ENCODE data around the gene RPTOR.

RPTOR gene

DNA sequence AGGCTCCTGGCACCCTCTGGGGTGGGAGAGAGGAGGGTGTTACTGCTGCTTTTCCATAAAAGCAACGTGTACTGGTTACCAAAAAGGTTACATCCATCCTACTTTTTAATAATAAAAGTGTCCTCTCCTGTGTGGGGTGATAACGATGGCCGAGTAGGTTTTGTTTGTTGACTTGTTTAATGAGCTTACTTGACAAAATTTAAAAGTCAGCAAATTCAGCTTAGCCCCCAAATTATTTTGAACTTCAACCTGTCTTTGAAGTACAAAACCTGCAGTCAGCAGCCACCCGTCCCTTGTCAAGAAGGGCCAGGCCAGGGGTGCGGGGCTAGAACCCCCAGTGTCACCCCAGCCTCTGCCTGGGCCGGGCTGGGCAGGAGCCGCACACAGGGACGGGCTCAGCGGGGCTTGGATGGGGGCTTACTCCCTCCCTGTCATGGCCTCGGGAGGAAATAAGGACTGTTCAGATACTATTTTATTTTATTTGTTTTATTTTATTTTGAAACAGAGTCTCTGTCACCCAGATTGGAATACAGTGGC, 343.1 kb downstream of the RPTOR start:
- peak; percentile 16 for DNase-seq

DNA sequence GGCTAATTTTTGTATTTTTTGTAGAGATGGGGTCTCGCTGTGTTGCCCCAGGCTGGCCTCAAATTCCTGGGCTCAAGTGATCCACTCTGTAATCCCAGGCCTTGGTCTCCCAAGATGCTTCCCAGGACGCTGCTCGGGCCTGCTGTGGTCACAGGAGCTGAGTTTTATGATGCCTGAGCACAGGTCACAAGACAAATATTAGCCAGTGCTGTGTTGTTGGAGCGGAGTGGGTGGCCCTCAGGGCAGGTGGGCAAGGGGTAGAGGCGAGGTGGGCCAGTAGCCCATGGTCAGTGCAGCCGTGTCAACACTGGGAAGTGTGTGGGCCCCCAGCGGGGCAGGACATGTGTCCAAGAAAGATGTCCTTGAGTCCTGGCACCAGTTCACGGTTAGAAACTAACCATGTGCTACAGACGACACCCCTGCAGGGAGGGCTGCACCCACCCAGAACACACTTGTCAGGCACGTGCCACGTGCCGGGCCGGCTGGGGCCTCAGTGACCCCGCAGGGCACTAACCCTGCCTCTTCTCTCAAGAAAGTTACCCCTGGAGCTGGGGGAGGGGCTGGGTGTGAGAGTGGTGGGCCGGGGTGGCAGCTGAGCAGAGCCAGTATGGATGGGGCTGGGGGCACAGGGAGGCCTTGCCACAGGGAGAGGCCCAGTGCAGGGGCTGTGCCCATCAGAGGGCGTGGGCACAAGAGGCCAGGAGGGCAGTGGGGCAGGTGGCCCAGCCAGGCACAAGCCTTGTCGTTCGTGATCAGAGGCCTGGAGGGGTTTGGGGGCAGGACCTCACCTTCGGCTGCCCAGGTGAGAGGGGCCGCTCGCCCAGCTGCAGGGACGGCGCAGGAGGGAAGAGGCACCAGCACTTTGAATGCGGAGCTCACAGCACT, 343.9 kb downstream of the RPTOR start:
- DNase-seq = peak; percentile 32

DNA sequence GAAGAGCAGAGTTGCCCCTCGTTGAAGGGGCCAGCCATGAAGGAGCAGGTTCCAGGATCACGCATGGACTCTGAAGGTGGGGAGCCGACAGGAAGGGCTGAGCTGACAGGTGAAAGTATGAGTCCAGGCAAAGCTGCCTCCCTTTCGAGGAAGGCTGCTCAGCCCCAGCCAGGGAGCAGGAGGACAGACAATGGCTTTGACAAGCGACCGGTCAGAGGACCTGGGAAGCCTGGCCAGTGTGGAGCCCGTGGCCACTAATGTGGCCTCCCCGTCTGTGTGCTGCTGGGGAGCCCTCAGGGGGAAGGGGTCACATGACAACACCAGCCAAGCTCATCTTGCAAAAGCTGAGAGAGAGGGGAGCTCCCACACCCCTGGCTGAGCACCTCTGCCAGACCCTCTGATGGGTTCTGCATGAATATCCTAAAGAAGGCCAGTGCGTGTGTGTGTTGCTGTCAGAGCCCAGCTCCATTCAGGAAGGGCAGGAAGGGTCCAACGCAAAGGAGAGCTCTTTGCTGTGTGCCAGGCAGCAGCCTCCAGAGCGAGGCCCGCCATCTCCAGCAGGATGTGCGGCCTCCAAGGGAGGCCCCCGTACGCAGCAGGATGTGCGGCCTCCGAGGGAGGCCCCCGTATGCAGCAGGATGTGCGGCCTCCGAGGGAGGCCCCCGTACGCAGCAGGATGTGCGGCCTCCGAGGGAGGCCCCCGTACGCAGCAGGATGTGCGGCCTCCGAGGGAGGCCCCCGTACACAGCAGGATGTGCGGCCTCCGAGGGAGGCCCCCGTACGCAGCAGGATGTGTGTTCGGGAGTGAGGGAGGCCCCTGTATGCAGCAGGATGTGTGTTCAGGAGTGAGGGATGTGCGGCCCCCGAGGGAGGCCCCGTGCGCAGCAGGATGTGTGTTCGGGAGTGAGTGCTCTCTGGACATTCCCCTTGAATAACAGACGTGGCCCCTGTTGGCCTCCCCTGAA, 344.9 kb downstream of the RPTOR start:
- no peak for DNase-seq

DNA sequence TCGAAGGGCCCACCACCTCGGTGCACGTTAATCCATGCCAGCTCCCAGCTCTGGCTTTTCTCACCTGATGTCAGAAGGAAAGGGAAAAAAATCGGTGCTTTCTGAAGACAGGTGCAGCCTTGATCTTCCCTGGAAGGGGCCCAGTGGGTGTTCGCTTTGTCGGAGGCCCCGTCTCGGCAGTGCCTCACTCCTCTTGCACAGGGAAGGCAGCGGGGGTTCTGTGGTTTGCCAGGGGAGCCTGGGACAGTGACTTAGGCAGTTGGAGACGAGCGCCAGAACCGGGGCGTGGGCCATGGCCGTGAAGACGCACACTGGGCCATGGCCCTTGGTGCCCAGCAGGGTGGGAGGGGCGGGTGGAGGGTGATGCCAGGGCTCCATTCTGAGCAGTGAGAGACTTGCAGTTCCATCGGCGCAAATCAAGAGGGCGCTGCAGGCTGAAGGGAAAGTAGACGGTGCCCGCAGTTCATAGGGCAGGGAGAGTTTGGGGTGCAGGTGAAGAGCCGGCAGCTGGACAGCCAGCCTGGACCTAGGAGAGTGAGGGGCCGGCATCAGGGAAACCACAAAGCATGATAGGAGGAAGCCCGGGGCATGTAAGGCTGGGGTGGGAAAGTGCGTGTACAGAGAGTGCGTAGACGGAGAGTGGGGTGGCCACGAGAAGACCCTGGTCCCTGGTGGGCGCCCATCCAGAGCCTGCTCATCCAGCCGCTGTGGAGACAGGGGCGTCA, 345.7 kb downstream of the RPTOR start:
- DNase-seq = no peak

DNA sequence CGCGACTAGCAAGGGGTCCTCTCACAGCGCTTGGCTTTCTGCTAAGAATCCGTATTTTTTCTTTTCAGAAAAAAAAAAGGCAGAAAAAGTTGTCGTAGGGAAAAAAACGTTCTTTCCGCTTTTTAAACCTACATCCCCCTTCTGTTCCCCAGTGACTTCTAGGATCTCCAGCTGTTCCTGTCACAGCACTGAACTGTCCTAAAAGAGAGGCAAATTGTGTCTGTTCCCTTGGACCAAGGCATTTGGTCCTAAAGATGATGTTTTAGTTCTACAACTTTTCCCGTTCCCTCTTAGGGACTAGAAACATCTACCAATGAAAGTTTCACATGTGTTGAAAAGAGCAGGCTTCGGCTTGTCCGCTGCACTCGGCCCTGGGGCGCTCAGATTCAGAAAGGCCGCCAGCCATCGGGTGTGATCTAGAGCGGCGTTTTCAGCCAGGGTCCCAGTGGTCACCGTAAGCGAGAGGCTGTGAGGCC, 346.3 kb downstream of the RPTOR start:
- DNase-seq = no peak

DNA sequence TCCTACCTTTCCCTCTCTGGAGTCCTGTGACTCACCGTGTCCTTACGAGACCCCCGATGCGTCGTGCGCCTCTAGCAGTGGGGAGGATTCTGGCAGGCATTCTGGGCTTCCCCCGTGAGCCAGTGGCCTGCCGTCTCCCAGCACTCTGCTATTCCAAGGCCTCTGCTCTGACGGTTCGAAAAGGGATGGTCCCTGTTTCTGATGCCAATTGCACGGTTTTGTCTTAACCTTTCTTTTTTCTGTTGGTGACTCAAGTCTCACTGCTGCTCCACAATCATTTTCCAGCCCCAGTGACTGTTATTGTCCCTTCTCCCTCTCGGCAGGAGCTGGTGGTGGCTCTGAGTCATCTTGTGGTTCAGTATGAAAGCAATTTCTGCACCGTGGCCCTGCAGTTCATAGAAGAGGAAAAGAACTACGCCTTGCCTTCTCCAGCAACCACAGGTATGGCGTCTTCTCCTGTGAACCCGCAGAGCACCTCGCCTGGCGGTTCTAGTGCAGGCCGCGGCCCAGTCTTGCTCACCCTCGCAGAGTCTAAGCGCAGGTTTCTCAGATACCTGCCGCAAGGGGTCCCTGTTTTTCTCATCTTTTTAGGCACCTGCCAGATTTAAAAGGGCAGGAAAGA, 346.9 kb downstream of the RPTOR start:
- peak; percentile 72 for DNase-seq

DNA sequence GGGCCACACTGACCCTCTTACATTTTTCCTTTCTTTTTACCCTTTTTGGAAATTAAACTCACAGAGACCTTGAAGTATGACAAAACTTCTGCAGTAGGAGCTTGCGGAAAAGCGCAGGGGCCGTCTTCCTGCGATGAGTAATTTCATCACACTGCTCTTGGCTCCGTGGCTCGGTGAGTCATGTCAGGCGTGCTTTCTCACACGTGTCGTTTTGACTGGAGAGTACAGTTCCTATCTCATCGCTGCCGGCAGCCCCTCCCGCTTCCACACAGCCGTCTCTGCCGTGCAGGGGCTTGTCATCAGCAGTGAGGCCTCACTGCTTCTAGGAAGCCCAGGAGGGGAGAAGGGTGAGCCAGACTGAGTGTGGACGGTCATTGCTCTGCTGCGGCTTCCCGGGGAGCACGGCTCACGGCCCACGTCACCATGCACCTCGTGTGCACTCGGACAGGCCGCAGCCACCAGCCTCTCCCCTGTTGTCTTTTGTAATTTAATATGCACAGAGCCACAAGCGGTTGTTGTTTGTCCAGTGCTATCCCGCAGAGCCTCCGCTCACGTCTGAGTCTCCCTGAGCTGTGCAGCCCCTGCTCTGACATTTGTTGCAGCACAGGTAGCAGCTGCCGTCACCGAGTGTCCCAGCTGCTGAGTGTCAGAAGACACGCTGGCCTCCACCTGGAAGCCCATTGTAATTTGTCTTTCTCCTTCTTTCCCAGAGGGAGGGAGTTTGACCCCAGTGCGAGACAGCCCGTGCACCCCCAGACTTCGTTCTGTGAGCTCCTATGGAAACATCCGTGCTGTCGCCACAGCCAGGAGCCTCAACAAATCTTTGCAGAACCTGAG, 347.6 kb downstream of the RPTOR start:
- peak; percentile 76 for DNase-seq

DNA sequence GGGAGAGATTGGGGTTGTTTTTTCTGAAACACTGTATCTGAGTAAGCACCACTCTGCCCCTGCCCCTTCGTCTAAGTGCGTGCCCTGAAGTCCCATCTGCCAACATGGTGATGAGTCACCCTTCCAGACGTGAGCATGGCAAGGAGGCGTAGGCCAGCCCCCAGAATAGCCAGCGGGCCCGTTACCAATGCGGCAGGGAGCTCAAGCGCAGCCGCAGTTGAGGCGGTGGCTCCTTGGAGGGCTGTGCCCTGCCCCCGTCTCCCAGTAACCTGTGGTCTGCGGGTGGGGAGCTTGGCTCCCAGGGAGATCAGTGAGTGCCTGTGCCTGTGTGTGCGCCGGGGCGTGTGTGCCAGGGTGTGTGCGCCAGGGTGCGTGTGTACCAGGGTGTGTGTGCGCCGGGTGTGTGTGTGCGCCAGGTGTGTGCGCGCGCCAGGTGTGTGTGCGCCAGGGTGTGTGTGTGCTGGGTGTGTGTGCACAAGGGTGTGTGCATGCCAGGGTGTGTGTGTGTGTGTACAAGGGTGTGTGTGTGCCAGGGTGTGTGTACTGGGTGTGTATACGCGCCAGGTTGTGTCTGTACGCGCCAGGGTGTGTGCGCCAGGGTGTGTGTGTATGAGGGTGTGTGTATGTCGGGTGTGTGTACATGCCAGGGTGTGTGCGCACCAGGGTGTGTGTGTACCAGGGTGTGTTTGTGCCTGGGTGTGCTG, 348.4 kb downstream of the RPTOR start:
- DNase-seq = no peak

DNA sequence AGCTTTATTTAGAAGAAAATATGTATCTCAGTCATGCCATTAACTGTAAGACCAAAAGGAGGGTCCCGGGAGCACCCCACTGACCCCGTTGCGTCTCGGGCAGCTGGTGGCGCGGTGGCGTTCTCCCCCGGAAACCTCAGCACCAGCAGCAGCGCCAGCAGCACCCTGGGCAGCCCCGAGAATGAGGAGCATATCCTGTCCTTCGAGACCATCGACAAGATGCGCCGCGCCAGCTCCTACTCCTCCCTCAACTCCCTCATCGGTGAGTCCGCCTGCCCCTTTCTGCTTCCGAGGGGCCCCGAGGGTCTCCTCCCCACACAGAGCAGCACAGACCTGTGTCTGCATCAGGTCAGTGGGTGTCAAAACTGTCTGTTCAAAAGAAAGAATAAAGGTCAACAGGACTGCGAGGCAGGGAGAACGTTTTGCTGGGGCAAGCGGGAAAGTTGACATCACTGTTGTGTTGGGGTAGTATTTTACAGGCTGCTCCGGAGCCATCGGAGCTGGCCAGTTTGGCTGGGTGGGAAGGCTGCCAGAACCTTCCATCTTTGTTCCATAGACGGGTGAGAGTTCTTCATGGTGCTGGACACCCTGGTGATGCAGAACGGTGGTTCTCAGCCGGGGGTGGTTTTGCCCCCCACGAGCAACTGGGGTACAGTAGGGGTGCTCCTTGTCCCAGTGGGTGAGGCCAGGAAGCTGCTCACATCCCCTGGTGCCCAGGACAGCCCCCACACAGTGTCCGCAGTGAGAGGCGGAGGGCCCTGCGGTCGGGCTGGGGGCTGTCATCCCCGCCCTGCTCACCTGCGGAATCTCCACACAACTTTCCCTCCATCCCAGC, 349.2 kb downstream of the RPTOR start:
- no peak for DNase-seq

DNA sequence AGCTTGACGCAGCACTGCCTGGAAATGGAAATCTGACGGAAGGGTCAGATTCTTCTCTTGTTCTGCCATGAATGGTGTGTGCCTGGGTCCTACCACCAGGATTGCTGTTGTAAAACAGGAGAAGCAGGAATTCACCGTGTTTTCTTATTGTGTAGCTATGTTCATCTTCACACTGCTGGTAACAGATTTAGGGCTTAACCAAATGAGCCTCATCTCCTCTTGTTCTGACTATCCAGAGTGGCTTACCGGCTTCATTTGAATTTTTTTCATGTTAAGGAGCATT, 349.7 kb downstream of the RPTOR start:
- DNase-seq = no peak

DNA sequence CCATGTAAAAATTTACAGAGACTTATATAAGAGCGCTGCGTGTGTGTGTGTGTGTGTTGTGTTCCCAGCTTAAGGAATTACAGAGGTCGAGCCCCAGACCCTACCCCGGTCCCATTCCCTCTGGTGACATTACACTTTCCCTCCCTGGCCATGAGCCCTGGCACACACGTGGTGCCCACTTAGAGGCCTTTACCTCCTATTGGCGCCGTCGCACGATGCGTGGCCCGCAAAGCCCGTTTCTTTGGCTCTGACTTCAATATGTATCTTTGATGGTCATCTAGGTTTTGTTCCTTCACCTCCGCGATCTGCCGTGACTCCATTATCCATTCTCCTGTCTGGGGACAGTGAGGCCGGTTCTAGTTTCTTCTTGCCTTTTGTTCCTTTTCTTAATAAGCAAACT, 350.1 kb downstream of the RPTOR start:
- no peak for DNase-seq

DNA sequence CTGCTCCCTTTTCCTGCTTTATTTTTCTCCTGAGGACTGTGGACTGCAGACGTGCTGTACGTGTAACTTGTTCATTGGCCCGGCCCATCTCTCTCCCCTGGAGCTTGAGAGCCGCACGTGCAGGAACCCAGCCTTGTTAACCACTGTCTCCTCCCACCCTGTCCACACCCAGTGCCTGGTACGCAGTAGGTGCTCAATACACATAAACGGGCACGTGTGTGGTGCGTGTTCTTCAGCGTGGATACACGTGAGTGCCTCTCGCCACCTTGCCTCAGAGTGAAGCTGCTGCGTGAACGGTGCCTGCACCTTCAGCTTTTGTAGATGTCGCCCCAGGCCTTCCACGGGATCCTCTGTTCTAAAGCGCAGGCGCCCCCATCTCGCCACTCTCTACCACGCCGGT, 350.7 kb downstream of the RPTOR start:
- no peak for DNase-seq

DNA sequence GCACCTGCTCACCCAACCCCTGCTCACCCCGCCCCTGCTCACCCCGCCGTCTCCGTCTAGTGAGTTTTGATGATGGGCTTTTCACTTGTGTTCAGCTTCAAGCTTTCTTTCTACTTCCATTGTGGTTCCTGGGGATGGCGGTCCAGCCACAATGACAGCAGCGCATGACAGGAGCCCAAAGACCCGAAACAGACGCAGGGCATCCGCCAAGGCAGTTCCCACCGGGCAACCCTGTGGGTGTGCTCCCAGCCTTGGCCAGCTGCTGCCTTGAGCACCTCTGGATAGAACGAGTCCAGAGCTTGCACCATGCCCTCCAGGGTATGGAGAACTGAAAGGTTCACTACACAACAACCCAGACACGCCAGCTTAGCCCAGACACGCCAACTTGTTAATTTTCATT, 354.1 kb downstream of the RPTOR start:
- DNase-seq = no peak

DNA sequence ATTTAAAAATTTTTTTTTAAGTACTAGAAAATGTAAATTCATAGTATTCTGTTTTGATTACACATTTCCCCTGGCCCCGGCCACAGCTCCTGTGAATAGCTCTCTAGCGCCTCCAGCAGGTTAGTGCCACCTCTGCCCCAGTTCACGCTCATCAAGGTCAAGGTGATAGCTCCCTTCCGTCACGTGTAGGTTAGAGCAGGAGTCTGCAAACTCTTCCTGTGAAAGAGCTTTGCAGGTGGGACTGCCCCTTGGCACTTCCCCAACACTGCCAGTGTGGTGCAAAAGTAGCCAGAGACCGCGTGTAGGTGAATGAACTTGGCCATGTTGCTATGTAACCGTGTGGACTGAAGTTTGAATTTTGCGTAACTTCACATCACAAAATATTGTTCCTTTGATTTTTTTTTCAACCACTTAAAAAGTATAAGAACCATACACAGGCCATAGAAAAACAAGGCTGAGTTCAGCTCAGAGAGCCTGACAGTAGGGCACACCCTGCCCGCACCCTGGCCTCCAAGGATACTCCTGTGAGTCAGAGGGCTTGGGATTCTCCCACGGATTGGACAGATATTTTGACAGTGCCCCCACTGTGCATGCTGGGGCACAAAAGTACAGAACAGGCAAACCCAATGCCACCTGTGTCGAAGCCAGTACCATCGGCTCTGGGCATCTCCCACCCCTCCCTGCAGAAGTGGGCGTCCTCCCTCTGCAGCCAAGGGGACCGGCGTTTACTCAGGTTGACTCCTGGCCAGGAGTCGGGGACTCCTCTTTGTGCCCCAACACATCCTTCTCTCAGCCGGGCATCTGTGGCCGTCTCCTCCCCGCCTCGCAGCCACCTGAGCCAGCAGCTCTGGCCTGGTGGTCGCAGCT, 355.0 kb downstream of the RPTOR start:
- no peak for DNase-seq

DNA sequence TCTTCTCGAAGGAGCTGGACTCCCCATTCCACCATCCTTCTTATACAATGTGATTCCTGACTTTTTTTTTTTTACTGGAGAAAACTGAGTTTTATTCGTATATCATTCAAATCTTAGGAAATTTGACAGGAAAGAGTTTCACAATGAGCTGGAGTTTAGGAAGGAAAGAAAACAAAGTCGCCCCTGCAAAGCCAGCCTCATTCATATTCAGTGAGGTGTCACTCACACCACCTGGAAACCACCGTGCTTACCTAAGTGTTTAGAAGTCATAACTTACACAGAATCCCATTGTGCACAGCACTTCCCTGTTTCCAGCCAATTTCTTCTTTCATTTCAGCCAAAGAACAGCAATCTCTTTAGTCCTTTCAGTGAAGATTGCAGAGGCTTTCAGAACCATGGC, 356.7 kb downstream of the RPTOR start:
- no peak for DNase-seq

DNA sequence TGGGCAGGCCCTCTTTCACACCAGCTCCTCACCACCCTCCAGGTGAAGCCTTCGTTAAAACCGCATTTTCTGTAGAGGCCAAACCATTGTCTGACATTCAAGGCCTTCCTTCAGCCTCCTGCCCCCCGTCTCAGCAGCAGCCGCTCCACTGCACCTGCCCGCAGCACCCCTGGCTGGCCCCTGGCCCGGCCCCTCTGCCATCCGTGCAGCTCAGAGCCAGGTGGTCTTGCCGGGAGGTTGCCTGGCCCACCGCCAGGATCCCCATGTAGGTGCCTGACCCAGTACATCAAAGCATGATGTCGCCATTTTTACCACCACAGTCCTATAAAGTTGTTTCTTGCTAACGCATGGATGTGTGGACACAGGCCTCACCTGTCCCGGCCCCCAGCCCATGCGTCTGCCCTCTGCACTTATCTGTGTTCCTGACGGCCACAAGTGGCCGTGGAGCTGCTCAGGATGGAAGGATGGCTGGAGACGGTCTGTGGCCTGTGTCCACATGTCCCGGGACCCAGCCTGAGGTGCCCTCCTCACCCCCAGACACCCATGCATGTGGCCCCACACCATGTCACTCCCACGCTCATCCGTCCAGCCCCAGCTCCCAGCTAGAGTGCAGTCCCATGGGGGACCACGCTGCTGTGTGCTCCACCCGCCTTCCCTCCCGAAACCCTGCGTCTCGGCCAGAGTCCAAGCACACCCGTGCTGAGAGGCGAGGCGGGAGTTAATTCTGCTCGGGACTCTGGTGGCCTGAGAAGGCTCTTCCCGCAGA, 357.7 kb downstream of the RPTOR start:
- DNase-seq = no peak

DNA sequence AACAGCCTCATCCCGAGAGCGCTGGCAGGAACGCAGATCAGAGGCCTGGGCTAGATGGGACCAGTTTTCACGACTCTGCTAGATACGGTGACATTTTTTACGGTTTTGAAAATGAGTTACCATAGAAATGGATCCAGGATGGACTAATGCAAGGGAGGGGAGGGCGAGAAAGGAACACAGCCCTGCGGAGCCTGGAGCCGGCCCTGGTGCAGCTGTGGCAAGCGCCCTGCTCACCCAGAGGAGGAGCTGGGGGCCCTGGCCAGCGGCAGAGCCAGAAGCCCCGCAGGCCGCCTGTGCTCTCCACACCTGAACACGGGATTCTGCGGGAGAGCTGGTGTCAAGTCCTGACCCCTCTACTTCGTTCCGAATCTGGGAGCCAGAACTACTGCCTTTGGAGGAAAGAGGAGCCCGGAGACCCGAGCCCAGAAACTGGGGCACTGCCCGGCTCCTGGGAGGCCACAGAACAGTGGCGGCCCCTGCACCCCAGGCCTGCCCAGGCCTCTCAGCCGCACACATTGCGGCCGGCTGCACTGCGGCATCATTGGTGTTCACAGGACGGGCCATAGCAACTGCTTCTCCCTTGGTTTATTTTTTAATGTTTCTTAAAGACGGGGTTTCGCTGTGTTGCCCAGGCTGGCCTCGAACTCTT, 358.4 kb downstream of the RPTOR start:
- DNase-seq = no peak
